ENCODE data around the gene ACO1.

ACO1 gene

GRCh38 chr9:32371679-32372078 is 12.8 kb upstream of the ACO1 start:
- H2AK5ac ChIP-seq (ENCODE audit: low read length, severe bottlenecking), result no peak overlapping the region
- H4K8ac ChIP-seq (ENCODE audit: low read length), result no peak overlapping the region
- H3K18ac ChIP-seq (ENCODE audit: low read depth in 1 of 2, low read length in 2 of 2), result no peak overlapping the region
- no peak for DNase-seq
- H3K9me3 ChIP-seq (ENCODE audit: control insufficient read depth, low read length), result peaks cover 40% of the 10 kb centered on the region
- no peak overlapping the region for H2BK120ac ChIP-seq (ENCODE audit: low read depth, low read length)
- H2BK15ac ChIP-seq (ENCODE audit: low read depth, poor library complexity, severe bottlenecking), result no peak overlapping the region
- H3K4ac ChIP-seq (ENCODE audit: low read depth in 1 of 2, low read length in 2 of 2), result no peak overlapping the region
- H3K9ac ChIP-seq (ENCODE audit: low read length), result no peak overlapping the region
- no peak overlapping the region for H2BK5ac ChIP-seq (ENCODE audit: low read depth, low read length, poor library complexity, severe bottlenecking)
- no peak overlapping the region for H3K4me3 ChIP-seq (ENCODE audit: insufficient read depth in 1 of 2, low read depth in 1 of 2, low read length in 2 of 2)
- H3K4me2 ChIP-seq (ENCODE audit: low read length, poor library complexity, severe bottlenecking), result no peak overlapping the region
- H3K36me3 ChIP-seq (ENCODE audit: control insufficient read depth in 1 of 2, insufficient read depth in 2 of 2, low read depth in 1 of 2, low read length in 2 of 2), result no peaks in the 10 kb centered on the region
- no peaks in the 10 kb centered on the region for H3K4me1 ChIP-seq (ENCODE audit: control insufficient read depth, insufficient read depth, low read depth, low read length)
- H2BK12ac ChIP-seq (ENCODE audit: low read length in 2 of 2), result no peak overlapping the region
- no peak overlapping the region for H3K14ac ChIP-seq (ENCODE audit: low read length in 2 of 2)
- H4K91ac ChIP-seq (ENCODE audit: low read length), result no peak overlapping the region
- WGBS, result 86% methylated on average over 2 of the region's 2 CpGs
- H3K27ac ChIP-seq (ENCODE audit: low read length, poor library complexity, severe bottlenecking), result no peak overlapping the region
- H3K79me1 ChIP-seq (replicated peaks; ENCODE audit: low read length, poor library complexity, severe bottlenecking), result no peaks in the 10 kb centered on the region
- no peak overlapping the region for H3K23ac ChIP-seq (ENCODE audit: low read length in 2 of 2)
- peaks cover 0 to 8% of the 10 kb centered on the region in 2 experiments for H3K27me3 ChIP-seq (ENCODE audit: control insufficient read depth in 1 of 2, insufficient read depth in 1 of 2, low read length in 2 of 2)
- H2AFZ ChIP-seq (ENCODE audit: low read depth, low read length), result no peak overlapping the region

GRCh38 chr9:32376285-32376684 is 8.2 kb upstream of the ACO1 start:
- no peak for DNase-seq
- no peak overlapping the region for H3K27ac ChIP-seq (ENCODE audit: low read length, poor library complexity, severe bottlenecking)
- H3K4me1 ChIP-seq (ENCODE audit: control insufficient read depth, insufficient read depth, low read depth, low read length), result no peaks in the 10 kb centered on the region
- no peak overlapping the region for H4K91ac ChIP-seq (ENCODE audit: low read length)
- H3K79me1 ChIP-seq (replicated peaks; ENCODE audit: low read length, poor library complexity, severe bottlenecking), result no peaks in the 10 kb centered on the region
- no CpG with 5 or more reads among the region's 2 CpGs for WGBS
- no peak overlapping the region for H3K18ac ChIP-seq (ENCODE audit: low read depth in 1 of 2, low read length in 2 of 2)
- H3K23ac ChIP-seq (ENCODE audit: low read length in 2 of 2), result no peak overlapping the region
- no peak overlapping the region for H2BK15ac ChIP-seq (ENCODE audit: low read depth, poor library complexity, severe bottlenecking)
- H3K4me3 ChIP-seq (ENCODE audit: insufficient read depth in 1 of 2, low read depth in 1 of 2, low read length in 2 of 2), result no peak overlapping the region
- no peak overlapping the region for H4K8ac ChIP-seq (ENCODE audit: low read length)
- no peak overlapping the region for H2BK5ac ChIP-seq (ENCODE audit: low read depth, low read length, poor library complexity, severe bottlenecking)
- peaks cover 0 to 8% of the 10 kb centered on the region in 2 experiments for H3K27me3 ChIP-seq (ENCODE audit: control insufficient read depth in 1 of 2, insufficient read depth in 1 of 2, low read length in 2 of 2)
- no peaks in the 10 kb centered on the region for H3K36me3 ChIP-seq (ENCODE audit: control insufficient read depth in 1 of 2, insufficient read depth in 2 of 2, low read depth in 1 of 2, low read length in 2 of 2)
- H3K9ac ChIP-seq (ENCODE audit: low read length), result no peak overlapping the region
- H3K14ac ChIP-seq (ENCODE audit: low read length in 2 of 2), result no peak overlapping the region
- H3K4me2 ChIP-seq (ENCODE audit: low read length, poor library complexity, severe bottlenecking), result no peak overlapping the region
- no peak overlapping the region for H3K4ac ChIP-seq (ENCODE audit: low read depth in 1 of 2, low read length in 2 of 2)
- no peak overlapping the region for H2AFZ ChIP-seq (ENCODE audit: low read depth, low read length)
- H3K9me3 ChIP-seq (ENCODE audit: control insufficient read depth, low read length), result peaks cover 14% of the 10 kb centered on the region
- H2BK12ac ChIP-seq (ENCODE audit: low read length in 2 of 2), result no peak overlapping the region
- no peak overlapping the region for H2BK120ac ChIP-seq (ENCODE audit: low read depth, low read length)
- H2AK5ac ChIP-seq (ENCODE audit: low read length, severe bottlenecking), result no peak overlapping the region

GRCh38 chr9:32378496-32378895 is 5.9 kb upstream of the ACO1 start:
- H3K27ac ChIP-seq (ENCODE audit: low read length, poor library complexity, severe bottlenecking), result no peak overlapping the region
- H3K18ac ChIP-seq (ENCODE audit: low read depth in 1 of 2, low read length in 2 of 2), result no peak overlapping the region
- no peaks in the 10 kb centered on the region for H3K4me1 ChIP-seq (ENCODE audit: control insufficient read depth, insufficient read depth, low read depth, low read length)
- H2AK5ac ChIP-seq (ENCODE audit: low read length, severe bottlenecking), result no peak overlapping the region
- H3K4me2 ChIP-seq (ENCODE audit: low read length, poor library complexity, severe bottlenecking), result no peak overlapping the region
- H3K14ac ChIP-seq (ENCODE audit: low read length in 2 of 2), result no peak overlapping the region
- H3K36me3 ChIP-seq (ENCODE audit: control insufficient read depth in 1 of 2, insufficient read depth in 2 of 2, low read depth in 1 of 2, low read length in 2 of 2), result no peaks in the 10 kb centered on the region
- no peak overlapping the region for H2BK15ac ChIP-seq (ENCODE audit: low read depth, poor library complexity, severe bottlenecking)
- no peak overlapping the region for H3K4ac ChIP-seq (ENCODE audit: low read depth in 1 of 2, low read length in 2 of 2)
- H4K91ac ChIP-seq (ENCODE audit: low read length), result no peak overlapping the region
- no peak overlapping the region for H2BK5ac ChIP-seq (ENCODE audit: low read depth, low read length, poor library complexity, severe bottlenecking)
- H3K4me3 ChIP-seq (ENCODE audit: insufficient read depth in 1 of 2, low read depth in 1 of 2, low read length in 2 of 2), result peak overlapping the region in 1 of 2 experiments; percentile 4
- no peak overlapping the region for H3K23ac ChIP-seq (ENCODE audit: low read length in 2 of 2)
- no peak overlapping the region for H2BK12ac ChIP-seq (ENCODE audit: low read length in 2 of 2)
- no peak overlapping the region for H4K8ac ChIP-seq (ENCODE audit: low read length)
- H3K79me1 ChIP-seq (replicated peaks; ENCODE audit: low read length, poor library complexity, severe bottlenecking), result no peaks in the 10 kb centered on the region
- no peak overlapping the region for H2BK120ac ChIP-seq (ENCODE audit: low read depth, low read length)
- no peak overlapping the region for H2AFZ ChIP-seq (ENCODE audit: low read depth, low read length)
- no peaks in the 10 kb centered on the region for H3K9me3 ChIP-seq (ENCODE audit: control insufficient read depth, low read length)
- DNase-seq, result peak; percentile 85
- 0% methylated on average over 3 of the region's 3 CpGs for WGBS
- peaks cover 0 to 8% of the 10 kb centered on the region in 2 experiments for H3K27me3 ChIP-seq (ENCODE audit: control insufficient read depth in 1 of 2, insufficient read depth in 1 of 2, low read length in 2 of 2)
- peak overlapping the region; percentile 18 for H3K9ac ChIP-seq (ENCODE audit: low read length)

GRCh38 chr9:32378993-32379729 is 5.3 kb upstream of the ACO1 start:
- Histone ChIP-seq H4K91ac (ENCODE audit: low read length) (no peak overlapping the region), H2BK120ac (ENCODE audit: low read depth, low read length) (no peak overlapping the region), H3K4me1 (ENCODE audit: control insufficient read depth, insufficient read depth, low read depth, low read length) (no peaks in the 10 kb centered on the region), H3K4ac (ENCODE audit: low read depth in 1 of 2, low read length in 2 of 2) (no peak overlapping the region), H2BK5ac (ENCODE audit: low read depth, low read length, poor library complexity, severe bottlenecking) (no peak overlapping the region), H3K9me3 (ENCODE audit: control insufficient read depth, low read length) (no peaks in the 10 kb centered on the region), H3K27ac (ENCODE audit: low read length, poor library complexity, severe bottlenecking) (no peak overlapping the region), H2AFZ (ENCODE audit: low read depth, low read length) (no peak overlapping the region), H3K4me3 (ENCODE audit: insufficient read depth in 1 of 2, low read depth in 1 of 2, low read length in 2 of 2) (peak overlapping the region in 1 of 2 experiments; percentile 4), H2AK5ac (ENCODE audit: low read length, severe bottlenecking) (no peak overlapping the region), H3K9ac (ENCODE audit: low read length) (peak overlapping the region; percentile 18), H3K27me3 (ENCODE audit: control insufficient read depth in 1 of 2, insufficient read depth in 1 of 2, low read length in 2 of 2) (peaks cover 0 to 8% of the 10 kb centered on the region in 2 experiments), H3K4me2 (ENCODE audit: low read length, poor library complexity, severe bottlenecking) (no peak overlapping the region), H3K14ac (ENCODE audit: low read length in 2 of 2) (no peak overlapping the region), H3K36me3 (ENCODE audit: control insufficient read depth in 1 of 2, insufficient read depth in 2 of 2, low read depth in 1 of 2, low read length in 2 of 2) (no peaks in the 10 kb centered on the region), H2BK15ac (ENCODE audit: low read depth, poor library complexity, severe bottlenecking) (no peak overlapping the region), H3K79me1 (replicated peaks; ENCODE audit: low read length, poor library complexity, severe bottlenecking) (no peaks in the 10 kb centered on the region), H3K18ac (ENCODE audit: low read depth in 1 of 2, low read length in 2 of 2) (no peak overlapping the region), H2BK12ac (ENCODE audit: low read length in 2 of 2) (no peak overlapping the region), H4K8ac (ENCODE audit: low read length) (no peak overlapping the region), H3K23ac (ENCODE audit: low read length in 2 of 2) (no peak overlapping the region)
- DNase-seq, result peak; percentile 85
- WGBS, result 5% methylated on average over 4 of the region's 5 CpGs
